Measurements from ENCODE around the gene RAB9B.

The RAB9B gene

DNA sequence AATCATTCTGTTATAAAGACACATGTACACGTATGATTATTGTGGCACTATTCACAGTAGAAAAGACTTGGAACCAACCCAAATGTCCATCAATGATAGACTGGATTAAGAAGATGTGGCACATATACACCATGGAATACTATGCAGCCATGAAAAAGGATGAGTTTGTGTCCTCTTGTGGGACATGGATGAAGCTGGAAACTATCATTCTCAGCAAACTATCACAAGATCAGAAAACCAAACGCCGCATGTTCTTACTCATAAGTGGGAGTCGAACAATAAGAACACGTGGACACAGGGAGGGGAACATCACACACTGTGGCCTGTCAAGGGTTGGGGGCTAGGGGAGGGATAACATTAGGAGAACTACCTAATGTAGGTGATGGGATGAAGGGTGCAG lies 15.0 kb downstream of the RAB9B start:
- in situ Hi-C loops (cut with MboI; ENCODE audit: low sequenced_read_pairs) = loop anchor here (25.0 kb wide), 1 partner anchor 280 kb away; no protein-coding TSS in a partner anchor

- in situ Hi-C loops (cut with MboI; ENCODE audit: low sequenced_read_pairs) = loop anchor here (25.0 kb wide), 1 partner anchor 275 kb away; no protein-coding TSS in a partner anchor
These were observed 20.2 kb downstream of the RAB9B start for GRCh38 chrX:103811858-103812257.

DNA sequence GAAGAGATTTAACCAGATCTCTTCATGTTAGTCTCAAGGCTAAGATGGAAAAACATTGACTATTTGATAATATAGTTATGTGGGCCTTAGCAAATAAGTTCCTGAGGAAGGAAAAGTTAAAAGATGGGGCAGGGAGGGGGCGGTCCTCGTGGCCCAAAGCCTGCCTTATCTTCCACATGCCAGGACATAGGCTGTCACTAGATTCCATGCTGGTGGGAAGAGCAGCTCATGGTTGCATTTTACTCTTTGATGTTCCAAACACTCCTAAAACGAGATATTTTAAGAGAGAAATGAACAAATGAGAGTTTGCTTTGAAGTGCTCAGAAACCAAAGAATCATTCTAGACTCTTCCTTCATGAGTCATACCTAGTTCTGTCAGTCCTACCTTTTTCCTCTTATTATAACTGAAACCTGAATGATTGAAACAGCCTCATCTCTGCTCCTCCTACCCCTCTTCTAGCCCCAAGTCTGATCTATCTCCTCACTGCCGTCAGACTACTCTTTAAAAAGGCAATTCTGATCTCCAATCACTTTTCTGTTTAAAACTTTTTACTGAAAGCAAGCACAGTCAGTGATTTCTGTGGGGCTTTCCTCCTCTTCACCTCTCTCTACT lies 25.1 kb downstream of the RAB9B start:
- in situ Hi-C loops (cut with MboI; ENCODE audit: low sequenced_read_pairs) = loop anchor here (25.0 kb wide), 1 partner anchor 270 kb away; no protein-coding TSS in a partner anchor

- in situ Hi-C loops (cut with MboI; ENCODE audit: low sequenced_read_pairs) = loop anchor here (25.0 kb wide), 1 partner anchor 269 kb away; no protein-coding TSS in a partner anchor
These were observed 26.2 kb downstream of the RAB9B start for GRCh38 chrX:103805860-103806259.

DNA sequence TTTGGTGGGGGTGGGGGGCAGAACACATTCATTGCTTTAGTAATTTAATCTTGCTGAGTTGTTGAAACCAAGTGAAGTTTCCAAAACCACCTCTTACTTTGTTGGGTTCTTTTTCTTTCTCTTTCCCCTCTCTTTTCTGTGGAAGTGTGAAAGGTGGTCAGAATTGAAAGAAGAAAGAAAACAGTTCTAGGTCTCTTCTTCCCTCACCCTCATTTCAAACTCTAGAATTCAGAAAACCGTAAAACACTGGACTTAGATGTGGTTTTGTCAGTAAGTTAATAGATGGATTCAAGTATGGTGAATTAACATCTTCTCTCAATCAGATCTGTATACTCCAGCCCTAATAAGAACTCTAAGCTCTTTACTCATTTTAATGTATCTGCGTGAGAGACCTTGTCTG lies 31.7 kb downstream of the RAB9B start:
- in situ Hi-C loops (cut with MboI; ENCODE audit: low sequenced_read_pairs) = loop anchor here (25.0 kb wide), 1 partner anchor 263 kb away; no protein-coding TSS in a partner anchor

DNA sequence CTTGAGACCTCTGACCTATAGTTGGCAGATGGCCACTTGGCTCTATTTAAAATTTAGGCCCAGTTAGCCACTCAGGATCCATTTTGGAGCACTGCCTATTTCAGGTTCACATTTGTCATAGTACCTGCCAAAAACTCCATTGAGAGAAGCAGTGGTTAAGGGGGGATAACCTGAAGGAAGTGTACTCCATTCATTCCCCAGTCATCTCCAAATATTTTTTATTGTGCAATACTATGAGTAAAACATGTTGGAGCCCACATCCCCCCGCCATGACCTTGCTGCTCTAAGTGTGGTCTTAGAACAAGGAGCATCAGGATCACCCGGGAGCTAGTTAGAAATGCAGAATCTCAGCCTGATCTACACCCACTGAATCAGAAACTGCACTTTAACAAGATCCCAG lies 34.4 kb downstream of the RAB9B start:
- in situ Hi-C loops (cut with MboI; ENCODE audit: low sequenced_read_pairs) = no loop called here

GRCh38 chrX:103794119-103794518 lies 37.9 kb downstream of the RAB9B start:
- in situ Hi-C loops (cut with MboI; ENCODE audit: low sequenced_read_pairs) = no loop called here

- in situ Hi-C loops (cut with MboI; ENCODE audit: low sequenced_read_pairs) = no loop called here
These were observed 38.5 kb downstream of the RAB9B start for GRCh38 chrX:103793545-103793940.

- in situ Hi-C loops (cut with MboI; ENCODE audit: low sequenced_read_pairs) = no loop called here
These were observed 39.0 kb downstream of the RAB9B start for GRCh38 chrX:103792916-103793544.

DNA sequence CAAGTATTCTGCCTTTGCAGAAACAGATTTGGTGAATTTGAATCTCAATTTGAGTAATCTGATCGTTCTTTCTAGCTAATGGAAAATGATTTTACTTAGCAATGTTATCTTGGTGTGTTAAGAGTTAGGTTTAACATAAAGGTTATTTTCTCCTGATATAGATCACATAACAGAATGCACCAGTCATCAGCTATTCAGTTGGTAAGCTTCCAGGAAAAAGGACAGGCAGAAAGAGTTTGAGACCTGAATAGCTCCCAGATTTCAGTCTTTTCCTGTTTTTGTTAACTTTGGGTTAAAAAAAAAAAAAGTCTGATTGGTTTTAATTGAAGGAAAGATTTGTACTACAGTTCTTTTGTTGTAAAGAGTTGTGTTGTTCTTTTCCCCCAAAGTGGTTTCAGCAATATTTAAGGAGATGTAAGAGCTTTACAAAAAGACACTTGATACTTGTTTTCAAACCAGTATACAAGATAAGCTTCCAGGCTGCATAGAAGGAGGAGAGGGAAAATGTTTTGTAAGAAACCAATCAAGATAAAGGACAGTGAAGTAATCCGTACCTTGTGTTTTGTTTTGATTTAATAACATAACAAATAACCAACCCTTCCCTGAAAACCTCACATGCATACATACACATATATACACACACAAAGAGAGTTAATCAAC lies 40.1 kb downstream of the RAB9B start:
- in situ Hi-C loops (cut with MboI; ENCODE audit: low sequenced_read_pairs) = no loop called here

- in situ Hi-C loops (cut with MboI; ENCODE audit: low sequenced_read_pairs) = no loop called here
These were observed 40.8 kb downstream of the RAB9B start for GRCh38 chrX:103791228-103791627.

DNA sequence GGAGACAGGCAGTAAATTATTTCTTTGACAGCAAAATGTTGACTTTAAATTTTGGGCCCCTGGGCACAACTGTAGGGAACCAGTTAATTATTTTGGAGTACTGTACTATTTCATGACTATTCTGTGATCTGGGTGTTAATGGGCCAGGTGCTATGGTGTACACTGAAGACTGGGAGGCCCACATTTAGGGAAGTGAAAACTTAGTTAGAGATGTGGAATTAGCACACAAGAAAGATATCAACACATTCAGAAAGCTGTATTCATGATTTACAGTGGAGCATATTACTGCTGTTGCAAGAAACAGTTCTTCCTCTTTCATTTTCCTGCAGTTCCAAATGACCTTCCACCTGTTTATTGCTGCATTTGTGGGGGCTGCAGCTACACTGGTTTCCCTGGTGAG lies 43.1 kb downstream of the RAB9B start:
- in situ Hi-C loops (cut with MboI; ENCODE audit: low sequenced_read_pairs) = no loop called here

- in situ Hi-C loops (cut with MboI; ENCODE audit: low sequenced_read_pairs) = no loop called here
These were observed 48.1 kb downstream of the RAB9B start for GRCh38 chrX:103783971-103784370.

DNA sequence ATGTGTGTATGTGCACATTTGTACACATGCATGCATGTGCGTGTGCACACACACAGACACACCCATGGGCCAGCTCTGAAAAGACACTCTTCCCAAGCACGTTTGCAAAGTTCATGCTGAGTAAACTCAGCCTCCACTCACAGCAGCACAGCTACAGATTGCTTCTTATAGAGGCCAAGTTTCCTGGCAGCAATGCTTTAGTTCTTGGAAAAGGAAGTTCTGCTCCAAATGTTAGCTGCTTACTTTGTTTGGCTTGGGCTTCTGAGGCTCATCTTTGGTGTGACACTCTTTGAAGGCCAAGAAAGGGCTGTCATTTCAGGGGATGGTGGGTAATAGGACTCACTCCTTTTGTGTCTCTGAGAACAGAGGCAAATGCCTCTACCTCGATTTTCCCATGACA lies 48.9 kb downstream of the RAB9B start:
- in situ Hi-C loops (cut with MboI; ENCODE audit: low sequenced_read_pairs) = no loop called here

GRCh38 chrX:103782640-103783039 lies 49.4 kb downstream of the RAB9B start:
- in situ Hi-C loops (cut with MboI; ENCODE audit: low sequenced_read_pairs) = no loop called here

GRCh38 chrX:103781706-103782105 lies 50.4 kb downstream of the RAB9B start:
- in situ Hi-C loops (cut with MboI; ENCODE audit: low sequenced_read_pairs) = no loop called here

- in situ Hi-C loops (cut with MboI; ENCODE audit: low sequenced_read_pairs) = no loop called here
These were observed 51.0 kb downstream of the RAB9B start for GRCh38 chrX:103781062-103781402.

DNA sequence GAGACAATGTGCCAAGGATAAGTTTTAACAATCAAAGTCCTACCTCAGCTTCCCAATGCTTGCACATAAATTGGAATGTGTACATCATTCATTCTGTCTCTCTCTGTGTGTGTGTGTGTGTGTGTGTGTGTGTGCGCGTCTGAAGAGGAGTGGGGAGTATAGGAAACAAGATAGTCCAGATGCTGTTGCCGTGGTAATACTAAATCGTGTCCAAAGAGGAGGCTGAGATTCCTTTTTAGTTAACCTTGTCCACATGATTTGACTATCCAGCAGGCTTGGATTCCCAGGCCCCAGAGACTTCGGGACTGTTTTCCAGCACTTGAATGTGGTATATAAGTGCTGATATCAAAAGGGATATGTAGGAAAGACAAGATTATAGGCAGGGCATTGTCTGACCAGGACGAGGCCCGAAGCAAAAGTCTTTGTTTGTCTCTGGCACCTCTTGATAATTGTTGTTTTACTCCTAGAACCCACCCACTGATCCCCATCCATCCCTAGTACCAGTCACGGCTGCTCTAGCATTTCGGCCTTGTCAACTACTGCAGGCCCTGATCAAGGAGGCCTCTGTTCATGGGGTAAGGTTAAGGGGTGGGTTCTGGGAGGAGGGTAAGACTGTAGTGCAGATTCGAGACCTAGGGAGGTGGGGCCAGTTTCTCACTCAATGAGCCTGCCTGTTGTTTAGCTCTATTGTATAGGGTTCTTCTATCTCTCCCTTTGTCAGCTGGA lies 51.6 kb downstream of the RAB9B start:
- in situ Hi-C loops (cut with MboI; ENCODE audit: low sequenced_read_pairs) = no loop called here

DNA sequence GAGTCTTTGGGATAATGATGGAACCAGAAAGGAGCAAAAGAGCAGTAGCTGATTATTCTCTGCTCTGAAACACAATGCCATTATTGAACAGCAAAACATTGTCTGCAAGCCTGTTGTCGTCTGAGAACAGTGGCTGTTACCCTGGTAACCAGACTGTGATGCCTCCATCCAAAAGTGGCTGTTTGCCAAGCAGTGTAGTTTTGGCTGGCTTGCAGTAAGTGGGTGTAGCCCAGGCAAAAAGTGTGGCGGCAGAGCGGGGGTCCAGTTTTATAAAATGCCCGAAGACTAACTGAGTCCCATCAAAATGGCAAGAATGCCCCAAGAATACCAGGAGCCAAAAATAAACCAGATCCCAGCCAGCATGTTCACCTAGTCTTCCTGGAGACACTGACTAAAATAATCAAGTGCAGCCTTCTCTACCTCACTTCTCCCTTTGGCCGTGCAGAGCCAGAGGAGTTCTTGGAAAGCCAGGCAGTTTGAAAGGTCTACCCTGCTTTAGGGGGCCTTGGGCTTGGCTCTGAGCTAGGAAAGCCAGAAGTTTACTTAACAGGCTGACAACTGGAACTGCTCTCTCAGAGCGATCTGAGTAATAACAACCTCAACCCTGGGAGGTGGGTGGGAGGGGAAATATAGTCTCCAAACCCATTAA lies 52.8 kb downstream of the RAB9B start:
- in situ Hi-C loops (cut with MboI; ENCODE audit: low sequenced_read_pairs) = no loop called here

DNA sequence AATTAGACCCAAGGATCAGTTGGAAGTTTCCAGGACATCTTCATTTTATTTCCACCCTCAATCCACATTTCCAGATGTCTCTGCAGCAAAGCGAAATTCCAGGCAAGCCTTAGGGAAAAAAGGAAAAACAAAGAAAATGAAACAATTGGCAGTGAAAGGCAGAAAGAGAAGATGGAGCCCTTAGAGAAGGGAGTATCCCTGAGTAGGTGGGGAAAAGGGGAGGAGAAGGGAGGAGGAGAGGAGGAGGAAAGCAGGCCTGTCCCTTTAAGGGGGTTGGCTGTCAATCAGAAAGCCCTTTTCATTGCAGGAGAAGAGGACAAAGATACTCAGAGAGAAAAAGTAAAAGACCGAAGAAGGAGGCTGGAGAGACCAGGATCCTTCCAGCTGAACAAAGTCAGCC lies 55.5 kb downstream of the RAB9B start, which contains the start of gene PLP1:
PLP1 (plus strand) TSS at position 295 of the 400 bp plus-strand sequence. CDS start 156 bp downstream, outside the sequence.
- in situ Hi-C loops (cut with MboI; ENCODE audit: low sequenced_read_pairs) = no loop called here
